HG03108 (cell line): Measurements from ENCODE around the gene DUSP7.

Experiments used
- ATAC-seq: cut with Tn5 transposase; IDR thresholded peaks from one replicate; pipeline ENCODE4 v1.9.1; 2021; ENCODE audit warnings: moderate library complexity; ENCODE audit not compliant: unreplicated experiment

The DUSP7 gene

DNA sequence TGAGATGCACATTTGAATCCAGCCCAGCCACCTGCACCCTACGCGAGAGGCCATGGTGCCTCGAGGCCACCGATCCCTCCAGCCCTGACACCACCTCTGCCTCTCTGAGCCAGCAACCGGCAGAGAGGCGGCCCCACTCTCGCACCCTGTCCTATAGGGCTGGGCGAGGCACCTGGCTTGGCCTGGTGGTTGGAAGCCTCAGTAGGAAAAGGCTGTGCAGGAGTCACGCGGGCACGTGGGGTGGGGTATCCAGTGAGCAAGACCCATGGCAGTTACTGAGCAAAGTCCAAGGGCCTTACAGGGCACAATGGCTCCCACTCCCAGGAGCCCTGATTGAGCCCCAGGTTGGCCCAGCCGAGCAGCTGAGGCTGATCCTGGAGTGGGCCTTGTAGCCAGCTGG is 12.4 kb upstream of the DUSP7 start:
- no peak for ATAC-seq

DNA sequence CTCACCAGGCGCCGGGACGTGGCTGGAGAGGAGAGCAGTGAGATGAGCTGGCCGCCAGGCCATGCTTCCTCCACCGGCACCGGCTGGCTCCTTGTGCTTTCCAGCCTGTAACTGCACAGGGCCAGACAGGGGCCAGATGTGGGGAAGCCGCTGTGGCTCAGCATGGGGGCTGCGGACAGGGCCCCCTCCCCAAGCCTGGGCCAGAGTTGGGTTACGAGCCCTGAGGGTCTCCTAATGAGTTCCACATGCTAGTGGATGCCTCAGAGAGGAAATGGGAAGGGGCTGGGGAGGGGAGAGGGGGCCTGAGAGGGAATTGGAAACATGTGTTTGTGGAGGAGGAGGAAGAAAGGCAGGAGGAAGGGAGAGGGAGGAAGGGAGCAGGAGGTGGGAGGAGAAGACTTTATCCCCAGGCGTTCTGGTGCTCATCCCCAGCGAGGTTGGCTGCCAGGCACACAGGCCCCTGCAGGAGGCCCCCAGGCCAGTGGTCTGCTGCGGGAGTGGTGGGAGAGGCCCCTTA is 11.7 kb upstream of the DUSP7 start:
- ATAC-seq = no peak

DNA sequence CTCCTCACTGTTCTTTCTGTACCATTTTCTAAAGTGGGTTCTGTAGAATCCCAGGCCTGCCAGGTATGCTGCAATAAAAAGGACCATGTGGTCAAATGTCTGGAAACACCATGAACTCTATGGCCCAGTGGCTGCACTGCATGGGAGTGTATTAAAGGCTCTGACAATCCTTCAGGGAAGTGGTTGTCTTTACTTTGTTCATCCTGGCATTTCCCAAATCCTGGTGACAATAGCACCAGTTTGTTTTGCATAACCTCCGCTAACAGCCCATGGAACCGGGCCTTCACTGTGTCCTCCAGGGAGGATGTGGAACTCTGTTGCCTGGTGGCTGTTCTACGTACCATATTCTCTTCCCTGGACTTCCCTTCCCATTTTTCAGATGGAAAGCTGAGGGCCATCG is 11.2 kb upstream of the DUSP7 start:
- ATAC-seq = no peak

DNA sequence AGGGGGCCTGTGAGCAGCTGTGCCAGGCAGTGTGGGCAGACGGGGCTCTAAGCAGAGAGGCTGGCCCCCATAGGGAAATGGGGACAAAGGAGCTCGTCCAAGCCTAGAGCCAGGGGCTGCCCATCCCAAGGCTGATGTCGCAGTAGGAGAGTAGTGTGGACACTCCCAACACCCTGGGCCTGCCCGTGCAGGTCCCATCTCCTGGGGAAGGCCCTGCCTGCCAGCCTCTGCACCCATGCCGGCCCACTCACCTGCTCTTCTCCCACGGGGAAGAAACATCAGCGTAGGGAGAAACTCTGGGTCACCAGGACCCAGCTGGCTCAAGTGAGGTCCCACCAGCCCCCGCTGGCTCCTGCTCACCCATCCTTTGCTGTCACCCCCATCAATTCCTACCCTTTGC is 10.7 kb upstream of the DUSP7 start:
- ATAC-seq = no peak

DNA sequence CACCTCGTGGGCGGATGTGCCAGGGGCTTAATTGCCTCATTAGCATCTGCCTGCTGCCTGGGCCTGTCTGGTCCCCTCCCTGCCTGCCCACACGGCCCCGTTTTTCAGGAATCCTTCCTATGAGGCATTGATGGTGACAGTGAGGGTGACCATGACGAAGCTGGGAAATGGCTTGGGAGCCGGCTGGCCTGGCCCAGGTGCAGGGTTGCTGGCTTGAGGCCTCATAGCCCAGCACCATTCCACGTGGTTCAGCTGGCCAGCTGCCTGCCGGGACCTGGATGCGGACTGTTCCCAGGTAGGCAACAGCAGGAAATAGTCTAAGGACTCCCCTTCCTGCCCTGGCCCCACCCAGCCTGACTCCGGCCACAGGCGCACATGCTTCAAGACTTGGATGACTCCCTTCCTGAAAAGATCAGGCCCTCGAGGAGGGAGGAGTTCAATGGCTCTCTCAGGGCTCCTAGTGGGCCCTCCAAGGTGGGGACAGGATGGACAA is 8.9 kb upstream of the DUSP7 start:
- no peak for ATAC-seq

DNA sequence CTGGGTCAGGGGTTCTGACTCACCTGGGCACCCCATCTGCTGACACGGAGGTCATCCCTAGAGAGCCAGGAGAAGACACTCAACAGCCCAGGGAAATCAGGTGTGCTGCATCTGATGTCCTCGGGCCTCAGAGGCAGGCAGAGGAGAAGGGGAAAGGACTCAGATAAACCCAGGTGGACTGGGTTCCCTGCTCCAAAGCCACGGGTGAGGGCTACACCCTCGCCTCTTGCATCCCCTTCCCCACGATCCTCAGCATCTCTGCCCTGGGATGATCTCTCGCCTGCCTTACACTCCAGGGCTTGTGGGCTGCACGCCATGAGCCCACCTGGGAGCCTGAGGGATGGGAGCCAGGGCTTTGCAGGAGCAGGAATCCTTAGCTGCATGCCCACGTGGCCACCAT is 8.2 kb upstream of the DUSP7 start:
- ATAC-seq = no peak

DNA sequence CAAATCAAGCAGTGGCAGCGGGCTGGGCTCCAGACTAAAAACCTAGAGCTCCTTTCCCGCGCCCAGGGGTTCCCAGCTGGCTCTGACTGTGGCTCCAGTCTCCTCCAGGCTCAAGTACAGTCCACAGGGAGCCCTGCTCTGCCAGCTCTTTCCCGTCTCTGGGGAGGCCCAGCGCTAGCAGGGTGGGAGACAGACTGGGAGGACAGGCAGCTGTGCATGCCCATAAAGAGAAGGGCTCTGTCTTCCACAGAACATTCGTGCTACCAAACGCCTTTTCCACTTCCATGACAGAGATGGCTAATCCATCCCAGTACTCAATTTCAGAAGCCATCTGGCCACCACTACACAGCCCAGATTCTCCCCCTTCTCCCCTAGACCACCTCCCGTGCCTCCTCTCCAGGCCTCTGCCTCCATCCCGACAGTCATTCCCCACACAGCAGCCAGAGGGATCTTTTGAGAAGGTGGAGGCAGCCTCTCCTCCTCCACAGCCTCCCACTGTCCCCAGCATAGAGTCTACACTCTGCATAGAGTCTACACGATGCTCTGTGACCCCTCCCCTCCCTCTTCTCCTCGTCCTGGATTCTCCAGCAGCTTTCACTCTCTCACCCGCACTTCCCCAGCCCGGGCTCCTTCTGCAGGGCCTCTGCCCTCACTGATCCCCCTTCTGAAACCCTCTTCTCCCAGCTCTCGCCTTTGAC is 6.8 kb upstream of the DUSP7 start:
- no peak for ATAC-seq

DNA sequence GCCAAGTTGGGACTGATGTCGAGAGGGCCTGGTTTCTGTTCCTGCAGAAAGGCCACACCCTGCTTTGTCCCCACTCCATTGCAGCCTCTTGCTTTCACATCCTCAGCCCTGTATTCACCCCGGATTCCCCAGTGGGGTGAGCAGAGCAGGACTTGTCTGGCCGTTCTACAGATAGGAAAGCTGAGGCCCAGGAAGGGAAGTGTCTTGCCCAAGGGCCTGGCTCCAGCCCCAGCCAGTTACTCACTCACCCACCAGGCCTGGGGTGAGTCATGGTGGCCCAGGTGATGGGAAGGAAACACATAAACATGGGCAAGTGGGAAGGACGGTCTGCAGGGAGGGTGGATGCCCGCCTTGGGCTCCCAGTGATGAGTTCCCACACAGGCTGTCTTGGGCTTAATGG is 6.1 kb upstream of the DUSP7 start:
- ATAC-seq = no peak

DNA sequence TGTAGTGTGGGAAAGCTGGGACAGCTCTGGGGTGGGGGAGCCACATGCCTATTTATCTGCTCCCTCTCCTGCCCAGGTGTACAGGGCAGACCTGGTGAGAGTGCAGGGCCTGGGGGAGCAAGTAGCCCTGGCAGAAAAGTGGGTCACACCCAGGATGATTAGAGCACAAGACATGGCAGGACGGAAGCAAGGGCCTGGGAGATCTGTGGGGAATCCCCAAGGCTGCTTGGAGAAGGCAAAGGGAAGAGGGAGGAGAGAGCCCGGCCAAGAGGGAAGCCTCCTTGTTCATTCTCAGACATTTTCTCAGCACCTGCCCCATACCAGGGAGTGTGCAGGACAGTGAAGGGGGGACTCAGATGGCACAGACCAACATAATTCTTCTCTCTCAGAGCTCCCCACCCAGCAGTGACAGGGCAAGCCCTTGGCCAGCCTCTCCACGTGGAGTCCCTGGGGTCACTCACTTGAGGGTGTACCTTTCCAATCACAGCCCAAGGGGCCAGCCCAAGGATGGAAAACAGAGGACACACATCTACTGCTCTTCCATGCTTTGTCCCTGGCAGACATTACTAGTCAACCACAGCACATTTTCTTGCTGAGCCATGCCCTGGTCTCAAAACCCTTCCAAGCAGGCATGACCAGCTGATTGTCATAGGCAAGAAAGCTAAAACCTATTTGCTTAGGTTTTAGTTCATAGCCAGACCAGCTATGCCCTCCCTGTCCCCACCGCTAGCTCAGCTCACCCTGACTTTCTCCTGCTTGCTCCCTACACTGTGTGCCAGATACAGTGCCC is 4.9 kb upstream of the DUSP7 start:
- no peak for ATAC-seq

DNA sequence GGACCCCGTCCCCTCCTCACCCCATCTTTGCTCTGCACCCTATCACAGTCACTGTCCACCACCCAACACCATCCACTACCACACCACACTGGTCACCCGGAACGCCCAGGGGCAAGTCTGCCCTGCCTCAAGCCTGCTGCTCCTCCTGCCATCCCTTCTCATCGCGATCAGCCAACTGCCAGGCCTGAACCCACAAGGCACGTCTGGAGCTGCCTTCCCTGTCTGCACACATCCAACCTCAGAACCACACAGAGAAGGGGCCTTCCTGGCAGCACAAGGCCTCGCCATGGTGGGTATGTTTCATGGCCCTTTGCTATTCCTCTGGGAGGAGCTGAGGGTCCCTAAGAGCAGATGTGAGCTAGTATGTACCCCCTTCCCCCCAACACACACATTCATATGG is 3.4 kb upstream of the DUSP7 start:
- ATAC-seq = no peak

DNA sequence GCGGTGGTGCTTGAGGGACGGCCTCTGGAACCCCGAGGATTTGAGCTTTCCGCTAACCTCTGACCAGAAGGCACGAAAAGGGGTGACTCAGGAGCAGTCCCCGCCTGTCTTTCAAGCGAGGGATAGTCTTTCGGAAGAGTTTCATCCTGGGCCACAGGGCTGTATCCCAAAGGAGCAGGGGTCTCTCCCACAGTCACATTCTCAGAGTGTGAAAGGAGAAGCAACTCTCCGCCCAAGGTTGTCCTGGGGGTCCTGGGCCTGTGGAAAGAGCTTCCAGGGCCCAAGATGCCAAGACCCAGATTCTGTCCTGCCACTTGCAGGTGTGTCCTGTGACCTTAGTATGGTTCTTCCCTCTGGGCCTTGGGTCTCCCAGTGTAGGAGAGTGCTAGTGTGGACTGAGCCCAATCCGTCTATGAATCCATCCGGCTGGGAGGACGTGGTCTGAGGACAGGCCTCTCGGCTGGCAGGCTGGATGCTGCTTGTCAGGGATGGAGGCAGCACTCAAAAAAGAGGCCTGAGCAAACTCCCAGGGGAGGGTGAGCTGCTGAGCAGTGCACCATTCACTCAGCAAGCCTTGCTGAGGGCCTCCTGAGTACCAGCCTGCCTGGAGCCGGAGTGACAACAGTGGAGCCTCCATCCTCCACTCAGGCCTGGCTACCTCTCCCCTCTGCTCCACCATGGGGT is 1.6 kb upstream of the DUSP7 start:
- no peak for ATAC-seq

DNA sequence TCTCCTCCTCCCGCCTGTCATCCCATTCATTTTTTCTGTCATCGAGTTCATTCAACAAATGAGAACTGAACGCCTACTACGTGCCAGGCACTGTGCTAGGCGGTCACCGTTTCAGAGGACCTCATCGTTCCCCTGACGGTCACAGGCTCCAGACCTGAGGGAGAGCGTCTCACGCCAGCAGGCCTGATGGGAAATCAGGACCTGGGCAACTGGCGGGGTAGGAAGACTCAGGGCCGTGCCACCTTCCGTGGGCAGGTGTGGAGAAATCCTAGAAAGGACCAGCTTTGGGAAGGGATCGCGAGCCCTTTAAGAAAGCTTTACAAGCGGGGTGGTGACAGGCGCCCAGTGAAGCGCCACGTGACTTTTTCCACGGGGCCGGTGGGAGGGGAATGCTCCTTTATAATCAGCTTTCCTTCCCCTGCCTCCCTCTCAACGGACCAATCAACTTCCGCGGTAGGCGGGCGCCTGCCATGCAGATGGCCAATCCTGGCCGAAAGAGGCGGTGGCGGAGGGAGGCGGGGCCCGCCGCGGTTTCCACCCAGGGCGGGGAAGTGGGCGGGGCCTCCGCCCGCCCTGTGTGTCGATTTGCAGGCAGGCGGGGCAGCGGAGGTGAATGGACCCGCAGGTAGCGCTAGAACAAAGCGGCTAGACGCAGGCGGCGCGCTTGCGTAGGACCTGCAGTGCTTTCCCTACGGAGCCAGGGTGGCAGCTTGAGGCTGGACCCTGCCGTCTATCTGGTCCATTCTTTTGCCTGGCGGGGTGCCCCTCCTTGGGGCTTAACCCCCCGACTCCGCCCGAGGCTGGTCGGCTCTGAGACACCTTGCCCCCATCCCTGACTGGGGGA is 819 bp upstream of the DUSP7 start:
- ATAC-seq = peak; percentile 66

DNA sequence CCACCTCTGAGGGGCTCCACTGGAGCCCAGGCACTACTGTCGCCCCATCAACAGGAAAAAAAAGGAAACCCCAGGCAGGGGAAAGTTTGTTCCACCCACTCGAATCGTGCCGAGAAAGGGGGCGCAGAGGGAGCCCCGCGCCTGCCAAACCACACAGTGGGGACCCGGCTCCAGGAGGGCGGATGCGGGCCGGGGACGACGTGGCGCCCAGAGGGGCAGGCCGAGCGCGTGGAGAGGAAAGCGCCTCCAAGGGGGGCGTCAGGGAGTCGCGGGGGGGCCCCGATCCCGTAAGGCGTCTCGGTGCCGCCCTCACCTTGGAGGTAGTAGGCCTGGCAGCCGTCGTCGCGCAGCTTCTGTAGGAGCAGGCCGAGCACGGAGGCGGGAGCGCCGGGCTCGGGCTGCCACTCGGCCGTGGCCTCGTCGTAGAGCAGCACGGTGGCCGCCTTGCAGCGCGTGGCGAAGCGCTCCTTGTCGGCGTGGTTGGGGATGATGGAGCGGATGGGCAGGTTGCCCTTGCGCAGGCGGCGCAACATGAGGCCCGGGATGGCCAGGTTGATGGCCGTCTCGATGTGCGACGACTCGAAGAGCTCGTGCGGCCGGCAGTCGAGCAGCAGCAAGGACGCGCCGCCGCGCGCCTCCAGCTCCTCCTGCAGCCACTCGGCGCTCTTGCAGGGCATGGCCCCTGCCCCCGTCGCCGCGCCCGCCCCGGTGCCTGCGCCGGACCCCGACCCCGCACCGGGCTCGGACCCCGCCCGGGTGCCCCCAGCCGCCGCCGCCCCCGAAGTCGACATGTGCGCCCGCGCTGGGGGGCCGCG is 627 bp downstream of the DUSP7 start:
- no peak for ATAC-seq

DNA sequence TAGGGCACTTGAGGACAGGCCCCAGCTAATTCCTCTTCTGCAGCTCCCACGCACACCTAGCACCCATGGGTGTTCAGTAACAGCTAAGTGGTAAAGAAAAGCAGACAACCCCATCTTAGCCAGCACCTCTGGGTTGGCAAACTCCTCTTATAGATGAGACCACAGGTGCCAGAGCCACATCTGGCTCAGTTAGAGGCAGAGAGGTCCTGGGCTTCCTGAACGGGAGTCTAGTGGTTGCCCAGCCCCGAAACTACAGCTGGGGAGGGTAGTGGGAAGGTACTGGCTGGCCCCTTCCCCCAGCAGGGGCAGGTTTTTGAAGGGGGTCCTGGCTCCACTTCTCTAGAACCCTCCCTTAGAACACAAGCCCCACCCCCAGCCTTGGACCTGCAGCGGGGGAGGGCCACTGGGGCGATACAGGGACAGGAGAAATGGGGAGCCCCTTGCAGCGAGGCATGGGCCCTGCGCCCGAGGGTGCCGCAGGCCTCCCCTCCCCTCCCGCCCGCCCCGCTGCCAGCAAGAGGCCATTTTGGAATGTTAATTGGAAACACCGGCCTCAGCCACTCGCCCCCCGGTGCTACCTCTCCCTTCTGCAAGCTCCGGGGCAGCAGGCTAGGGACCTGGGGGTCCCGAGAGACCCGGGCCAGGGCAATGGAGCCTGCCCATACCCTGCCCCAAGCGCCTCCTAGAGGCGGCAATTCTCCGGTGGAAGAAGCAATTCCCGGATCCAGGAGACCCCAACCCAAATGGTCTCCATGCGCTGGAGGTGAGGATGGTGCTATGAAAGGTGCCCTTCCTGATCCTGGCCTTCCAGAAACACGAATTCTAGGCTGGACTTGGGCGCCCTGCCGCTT is 1.5 kb downstream of the DUSP7 start:
- no peak for ATAC-seq

DNA sequence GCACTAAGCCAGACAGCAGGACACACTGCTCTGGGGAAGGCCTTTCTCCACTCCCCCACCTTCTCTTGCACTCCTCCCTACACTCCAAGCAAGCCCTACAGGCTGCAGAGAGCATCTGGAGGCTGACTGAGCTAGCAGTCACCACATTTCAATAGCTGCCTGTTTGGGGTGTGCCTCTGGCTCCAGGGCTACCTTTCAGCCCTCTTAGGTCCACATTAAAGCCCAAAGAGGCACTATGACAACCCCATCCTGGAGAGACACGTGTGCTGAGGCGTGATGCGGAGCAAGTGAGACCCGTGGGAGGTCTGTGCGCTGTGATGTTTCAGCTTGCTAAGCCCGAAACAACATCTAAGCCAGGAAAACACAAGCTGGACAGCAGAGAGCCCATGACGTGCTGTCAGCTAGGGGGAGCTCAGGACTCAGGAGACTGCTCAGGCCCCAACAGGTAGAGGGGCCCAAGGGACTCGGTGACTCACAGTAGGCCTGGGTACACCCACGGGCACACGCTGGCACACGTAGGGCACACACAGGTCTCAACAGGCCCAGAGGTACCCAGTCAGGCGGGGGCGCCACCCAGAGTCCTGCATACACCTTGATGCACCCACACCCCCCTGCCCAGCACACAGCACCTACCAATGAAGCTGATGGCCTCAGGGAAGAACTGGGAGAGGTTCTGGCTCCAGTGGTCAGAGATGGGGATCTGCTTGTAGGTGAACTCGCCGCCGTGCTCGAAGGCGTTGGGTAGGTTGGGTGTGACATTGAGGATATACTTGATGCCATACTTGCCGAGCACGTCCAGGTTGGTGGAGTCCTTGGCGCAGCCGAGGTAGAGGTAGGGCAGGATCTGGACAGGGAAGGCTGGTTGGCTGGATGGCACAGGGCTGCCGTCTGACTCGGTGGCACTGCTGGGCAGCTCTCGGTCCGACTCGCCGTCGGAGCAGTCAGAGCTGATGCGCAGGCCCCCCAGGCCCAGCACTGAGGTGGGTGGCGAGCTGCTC is 2.8 kb downstream of the DUSP7 start:
- ATAC-seq = peak; percentile 16

DNA sequence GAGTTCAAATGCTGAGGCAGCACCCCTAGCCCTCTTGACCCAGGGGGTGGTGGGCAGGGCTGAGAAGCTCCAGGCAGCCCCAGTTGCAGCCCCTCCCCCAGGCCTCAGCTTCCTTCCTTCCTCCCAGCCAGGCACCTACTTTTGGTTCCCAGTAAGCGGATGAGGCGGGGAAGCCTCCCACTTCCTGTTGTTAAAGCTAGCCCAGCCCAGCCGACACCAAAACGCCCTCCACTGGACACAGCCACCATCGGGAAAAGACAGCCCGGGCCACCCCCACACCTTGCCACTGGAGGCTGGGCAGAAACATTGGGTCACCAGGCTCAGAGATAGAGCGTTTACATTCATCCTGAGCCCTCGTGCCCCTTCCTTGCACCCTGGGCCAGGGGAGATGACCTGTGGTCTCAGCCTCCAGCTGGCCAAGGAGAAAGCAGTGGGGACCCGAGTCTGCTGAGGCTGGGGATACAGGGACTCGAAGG is 3.5 kb downstream of the DUSP7 start:
- no peak for ATAC-seq

DNA sequence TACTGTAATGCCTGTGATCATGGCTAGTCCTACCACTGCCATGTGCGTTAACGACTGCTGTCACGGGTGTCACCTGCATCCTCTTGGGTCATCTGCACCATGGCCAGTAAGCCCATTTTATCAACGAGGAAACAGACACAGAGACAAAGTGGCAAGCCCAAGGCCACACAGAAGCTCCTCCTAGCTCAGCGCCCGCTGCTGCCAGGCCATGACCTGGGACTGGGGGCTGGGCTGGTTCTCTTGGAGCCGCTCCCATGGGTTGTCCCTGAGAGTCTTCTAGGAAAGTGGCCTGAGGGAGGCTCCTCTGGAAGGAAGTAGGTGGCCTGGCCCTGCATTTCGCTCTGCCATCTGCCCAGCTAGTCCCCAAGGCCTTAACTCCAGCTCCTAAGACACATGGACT is 4.9 kb downstream of the DUSP7 start:
- ATAC-seq = no peak

DNA sequence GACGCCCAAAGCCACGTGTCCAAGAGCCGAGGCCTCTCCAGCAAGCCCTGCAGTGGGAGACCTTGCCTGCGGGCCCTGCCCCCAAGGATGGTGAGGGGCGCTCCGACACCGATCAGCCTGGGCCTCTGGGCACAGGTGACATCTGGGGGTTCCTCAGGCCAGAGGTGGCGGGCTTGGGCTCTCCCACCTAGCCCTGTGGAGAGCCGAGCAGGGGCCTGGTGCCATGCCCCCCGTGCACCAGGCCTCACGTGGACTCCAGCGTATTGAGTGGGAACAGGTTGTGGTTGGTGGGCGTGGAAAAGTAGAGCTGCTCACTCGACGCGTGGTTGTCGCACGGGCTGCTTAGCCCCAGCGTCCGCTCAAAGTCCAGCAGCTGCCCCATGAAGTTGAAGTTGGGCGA is 5.8 kb downstream of the DUSP7 start:
- no peak for ATAC-seq
